WTC11 (cell line): ENCODE results near the gene KDM4B.

Source experiments
- CTCF ChIP-seq: fragments of 200-600 bp; IDR thresholded peaks from 2 replicates; pipeline ENCODE4 v1.8.0; 2022; ENCODE audit warnings: antibody characterized with exemption
- JUN ChIP-seq: sonication (generic); formaldehyde crosslinking; IDR thresholded peaks from 2 replicates; pipeline ENCODE4 v1.8.0; 2023; ENCODE audit warnings: mild to moderate bottlenecking, missing genetic modification reagents
- NR1H2 ChIP-seq: sonication (generic); formaldehyde crosslinking; IDR thresholded peaks from 2 replicates; pipeline ENCODE4 v1.9.0; 2021; ENCODE audit warnings: mild to moderate bottlenecking, moderate library complexity, missing genetic modification reagents
- TF ChIP-seq, protein P1 (sequence below): sonication (generic); formaldehyde crosslinking; IDR thresholded peaks from 2 replicates; pipeline ENCODE4 v1.8.1; 2022; ENCODE audit warnings: low read depth, missing genetic modification reagents, borderline replicate concordance
- TF ChIP-seq, protein P2 (sequence below): sonication (generic); formaldehyde crosslinking; conservative IDR thresholded peaks from 2 replicates; pipeline ENCODE4 v1.8.1; 2023; ENCODE audit warnings: mild to moderate bottlenecking, low read depth, missing genetic modification reagents, moderate library complexity
- TF ChIP-seq, protein P3 (sequence below): sonication (generic); formaldehyde crosslinking; IDR thresholded peaks from 2 replicates; pipeline ENCODE4 v1.8.1; 2023; ENCODE audit warnings: mild to moderate bottlenecking, moderate library complexity, missing genetic modification reagents

GRCh38 chr19:5050067-5050656 is 81.2 kb downstream of the KDM4B start:
- TF ChIP-seq, protein P1, sequence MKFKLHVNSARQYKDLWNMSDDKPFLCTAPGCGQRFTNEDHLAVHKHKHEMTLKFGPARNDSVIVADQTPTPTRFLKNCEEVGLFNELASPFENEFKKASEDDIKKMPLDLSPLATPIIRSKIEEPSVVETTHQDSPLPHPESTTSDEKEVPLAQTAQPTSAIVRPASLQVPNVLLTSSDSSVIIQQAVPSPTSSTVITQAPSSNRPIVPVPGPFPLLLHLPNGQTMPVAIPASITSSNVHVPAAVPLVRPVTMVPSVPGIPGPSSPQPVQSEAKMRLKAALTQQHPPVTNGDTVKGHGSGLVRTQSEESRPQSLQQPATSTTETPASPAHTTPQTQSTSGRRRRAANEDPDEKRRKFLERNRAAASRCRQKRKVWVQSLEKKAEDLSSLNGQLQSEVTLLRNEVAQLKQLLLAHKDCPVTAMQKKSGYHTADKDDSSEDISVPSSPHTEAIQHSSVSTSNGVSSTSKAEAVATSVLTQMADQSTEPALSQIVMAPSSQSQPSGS (CRISPR knock-in tag), result no peak
- no peak for TF ChIP-seq NR1H2 (CRISPR knock-in tag)
- no peak for TF ChIP-seq CTCF
- TF ChIP-seq, protein P2, sequence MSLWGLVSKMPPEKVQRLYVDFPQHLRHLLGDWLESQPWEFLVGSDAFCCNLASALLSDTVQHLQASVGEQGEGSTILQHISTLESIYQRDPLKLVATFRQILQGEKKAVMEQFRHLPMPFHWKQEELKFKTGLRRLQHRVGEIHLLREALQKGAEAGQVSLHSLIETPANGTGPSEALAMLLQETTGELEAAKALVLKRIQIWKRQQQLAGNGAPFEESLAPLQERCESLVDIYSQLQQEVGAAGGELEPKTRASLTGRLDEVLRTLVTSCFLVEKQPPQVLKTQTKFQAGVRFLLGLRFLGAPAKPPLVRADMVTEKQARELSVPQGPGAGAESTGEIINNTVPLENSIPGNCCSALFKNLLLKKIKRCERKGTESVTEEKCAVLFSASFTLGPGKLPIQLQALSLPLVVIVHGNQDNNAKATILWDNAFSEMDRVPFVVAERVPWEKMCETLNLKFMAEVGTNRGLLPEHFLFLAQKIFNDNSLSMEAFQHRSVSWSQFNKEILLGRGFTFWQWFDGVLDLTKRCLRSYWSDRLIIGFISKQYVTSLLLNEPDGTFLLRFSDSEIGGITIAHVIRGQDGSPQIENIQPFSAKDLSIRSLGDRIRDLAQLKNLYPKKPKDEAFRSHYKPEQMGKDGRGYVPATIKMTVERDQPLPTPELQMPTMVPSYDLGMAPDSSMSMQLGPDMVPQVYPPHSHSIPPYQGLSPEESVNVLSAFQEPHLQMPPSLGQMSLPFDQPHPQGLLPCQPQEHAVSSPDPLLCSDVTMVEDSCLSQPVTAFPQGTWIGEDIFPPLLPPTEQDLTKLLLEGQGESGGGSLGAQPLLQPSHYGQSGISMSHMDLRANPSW (CRISPR knock-in tag), result no peak
- TF ChIP-seq, protein P3, sequence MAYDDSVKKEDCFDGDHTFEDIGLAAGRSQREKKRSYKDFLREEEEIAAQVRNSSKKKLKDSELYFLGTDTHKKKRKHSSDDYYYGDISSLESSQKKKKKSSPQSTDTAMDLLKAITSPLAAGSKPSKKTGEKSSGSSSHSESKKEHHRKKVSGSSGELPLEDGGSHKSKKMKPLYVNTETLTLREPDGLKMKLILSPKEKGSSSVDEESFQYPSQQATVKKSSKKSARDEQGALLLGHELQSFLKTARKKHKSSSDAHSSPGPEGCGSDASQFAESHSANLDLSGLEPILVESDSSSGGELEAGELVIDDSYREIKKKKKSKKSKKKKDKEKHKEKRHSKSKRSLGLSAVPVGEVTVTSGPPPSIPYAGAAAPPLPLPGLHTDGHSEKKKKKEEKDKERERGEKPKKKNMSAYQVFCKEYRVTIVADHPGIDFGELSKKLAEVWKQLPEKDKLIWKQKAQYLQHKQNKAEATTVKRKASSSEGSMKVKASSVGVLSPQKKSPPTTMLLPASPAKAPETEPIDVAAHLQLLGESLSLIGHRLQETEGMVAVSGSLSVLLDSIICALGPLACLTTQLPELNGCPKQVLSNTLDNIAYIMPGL (CRISPR knock-in tag), result no peak
- TF ChIP-seq JUN (CRISPR knock-in tag), result no peak
